CD4-positive, alpha-beta T cell treated with Interleukin-17A for 4 hours (primary cell): ENCODE results near the gene ZNF75A.

Experiments used
- DNase-seq: peaks from one replicate; pipeline ENCODE4 v3.0.0-alpha.2; 2020; ENCODE audit warnings: mixed read lengths

The ZNF75A gene

GRCh38 chr16:3289998-3290673 lies 15.2 kb upstream of the ZNF75A start:
- DNase-seq, result no peak

- DNase-seq, result no peak
Observed at GRCh38 chr16:3292604-3293003, 12.7 kb upstream of the ZNF75A start.

DNA sequence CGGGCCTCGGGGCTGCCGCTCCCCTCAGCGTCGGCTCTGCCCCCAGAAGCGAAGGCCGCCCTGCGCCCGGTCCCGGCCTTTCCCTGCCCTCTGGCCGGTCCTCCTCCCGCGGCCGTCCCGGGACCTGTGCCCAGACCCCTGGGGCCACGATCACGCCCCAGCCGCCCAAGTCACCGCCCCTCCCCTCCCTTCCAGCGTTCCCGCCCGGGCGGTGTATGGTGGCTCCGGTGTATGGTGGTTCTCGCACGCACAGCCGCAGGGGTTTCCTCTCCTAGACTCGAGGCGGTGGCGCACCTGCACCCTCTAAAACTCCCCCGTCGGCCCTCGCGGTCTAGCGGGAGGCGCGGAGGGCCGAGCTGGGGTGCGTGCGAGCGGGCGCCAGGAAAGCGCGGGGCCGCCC lies 10.1 kb upstream of the ZNF75A start:
- DNase-seq, result no peak

- DNase-seq, result no peak
Observed at GRCh38 chr16:3295783-3296182, 9.5 kb upstream of the ZNF75A start.

DNA sequence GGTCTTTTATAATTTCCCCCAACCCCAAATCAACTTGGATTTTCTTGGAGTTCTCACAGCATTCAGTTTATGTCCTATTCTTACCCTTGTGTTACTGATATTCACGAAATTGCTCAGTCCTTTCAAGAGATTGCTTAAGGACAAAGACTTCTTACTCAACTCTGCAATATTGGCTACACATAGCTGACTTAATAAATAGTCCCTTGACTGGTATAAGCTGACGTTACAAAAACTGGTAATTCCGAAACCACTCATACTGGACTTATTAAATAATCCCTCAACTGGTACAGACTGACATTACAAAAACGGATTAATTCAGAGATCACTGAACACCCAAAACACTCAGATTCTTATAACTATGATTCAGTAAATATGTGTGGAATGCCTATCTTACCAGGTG lies 927 bp upstream of the ZNF75A start:
- DNase-seq, result no peak

DNA sequence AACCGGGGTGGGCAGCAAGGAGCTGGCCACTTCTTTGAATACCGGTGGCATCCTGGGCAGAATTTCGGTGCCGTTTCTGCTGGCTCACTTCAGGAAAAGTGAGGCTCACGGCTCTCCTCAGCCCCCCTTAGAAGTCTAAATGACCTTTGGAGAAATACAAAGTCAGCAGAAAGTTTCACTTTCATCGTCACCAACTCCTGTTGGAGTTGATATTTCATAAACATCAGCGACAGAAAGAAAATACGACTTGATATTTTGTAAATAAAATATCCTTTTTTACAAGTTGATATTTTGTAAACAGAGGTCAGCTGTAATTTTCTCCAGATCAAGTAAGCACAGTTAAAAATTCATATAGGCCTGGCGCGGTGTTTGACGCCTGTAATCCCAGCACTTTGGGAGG lies 781 bp downstream of the ZNF75A start:
- no peak for DNase-seq

- DNase-seq, result no peak
Observed at GRCh38 chr16:3311496-3311895, 6.2 kb downstream of the ZNF75A start.

DNA sequence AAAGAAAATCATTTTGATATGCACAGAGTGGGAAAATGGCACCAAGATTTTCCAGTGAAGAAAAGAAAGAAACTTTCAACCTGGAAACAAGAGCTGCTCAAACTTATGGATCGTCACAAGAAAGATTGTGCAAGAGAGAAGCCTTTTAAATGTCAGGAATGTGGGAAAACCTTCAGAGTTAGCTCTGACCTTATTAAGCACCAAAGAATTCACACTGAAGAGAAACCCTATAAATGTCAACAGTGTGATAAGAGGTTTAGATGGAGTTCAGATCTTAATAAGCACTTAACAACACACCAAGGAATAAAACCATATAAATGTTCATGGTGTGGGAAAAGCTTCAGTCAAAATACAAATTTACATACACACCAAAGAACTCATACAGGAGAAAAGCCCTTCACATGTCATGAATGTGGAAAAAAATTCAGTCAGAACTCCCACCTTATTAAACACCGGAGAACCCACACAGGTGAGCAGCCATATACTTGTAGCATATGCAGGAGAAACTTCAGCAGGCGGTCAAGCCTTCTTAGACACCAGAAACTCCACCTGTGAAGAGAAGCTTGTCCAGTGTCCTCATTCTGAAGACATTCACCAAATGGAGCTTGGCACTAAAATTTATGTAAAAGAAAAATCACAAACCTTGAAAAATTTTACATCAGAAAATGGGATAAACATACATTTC lies 12.2 kb downstream of the ZNF75A start:
- no peak for DNase-seq

- no peak for DNase-seq
Observed at GRCh38 chr16:3321816-3322215, 16.5 kb downstream of the ZNF75A start.

GRCh38 chr16:3327514-3327913 lies 22.2 kb downstream of the ZNF75A start:
- DNase-seq, result no peak

GRCh38 chr16:3328104-3328503 lies 22.8 kb downstream of the ZNF75A start:
- no peak for DNase-seq

GRCh38 chr16:3328643-3329042 lies 23.3 kb downstream of the ZNF75A start:
- DNase-seq, result no peak

GRCh38 chr16:3346041-3346440 lies 40.7 kb downstream of the ZNF75A start:
- no peak for DNase-seq

DNA sequence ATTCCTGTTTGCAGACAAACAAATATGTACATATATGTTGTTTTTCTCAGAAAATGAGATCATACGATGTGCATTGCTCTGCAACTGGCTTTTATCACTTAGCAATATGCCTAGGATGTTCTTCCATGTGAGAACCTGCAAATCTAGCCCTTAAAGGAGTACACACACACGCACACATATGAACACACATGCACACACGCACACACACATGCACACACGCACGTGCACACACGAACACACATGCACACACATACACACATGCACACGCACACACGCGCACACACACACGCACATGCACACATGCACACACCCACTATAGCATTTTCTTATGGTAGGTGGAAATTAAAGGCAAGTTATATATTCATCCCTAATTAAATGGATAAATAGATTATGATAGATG lies 42.3 kb downstream of the ZNF75A start:
- no peak for DNase-seq

GRCh38 chr16:3348547-3349167 lies 43.4 kb downstream of the ZNF75A start:
- no peak for DNase-seq

GRCh38 chr16:3349175-3349574 lies 43.9 kb downstream of the ZNF75A start:
- no peak for DNase-seq

DNA sequence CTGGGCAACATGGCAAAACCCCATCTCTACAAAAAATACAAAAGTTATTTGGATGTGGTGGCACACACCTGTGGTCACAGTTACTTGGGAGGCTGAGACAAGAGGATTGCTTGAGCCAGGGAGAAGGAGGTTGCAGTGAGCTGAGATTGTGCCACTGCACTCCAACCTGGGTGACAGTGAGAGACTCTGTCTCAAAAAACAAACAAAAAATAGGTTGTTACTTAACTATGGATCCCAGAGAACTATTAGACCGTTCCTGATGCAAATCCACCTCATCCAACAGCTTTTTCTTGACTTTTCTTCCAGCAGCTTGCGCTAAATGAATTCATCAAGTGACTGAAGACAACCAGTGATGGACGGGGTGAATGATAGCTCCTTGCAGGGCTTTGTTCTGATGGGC lies 50.3 kb downstream of the ZNF75A start, which contains the start of gene OR2C1:
OR2C1 (plus strand) TSS at position 301 of the 400 bp plus-strand sequence; CDS start at position 353, 52 bp downstream.
- no peak for DNase-seq

- DNase-seq, result no peak
Observed at GRCh38 chr16:3356118-3356517, 50.8 kb downstream of the ZNF75A start.

DNA sequence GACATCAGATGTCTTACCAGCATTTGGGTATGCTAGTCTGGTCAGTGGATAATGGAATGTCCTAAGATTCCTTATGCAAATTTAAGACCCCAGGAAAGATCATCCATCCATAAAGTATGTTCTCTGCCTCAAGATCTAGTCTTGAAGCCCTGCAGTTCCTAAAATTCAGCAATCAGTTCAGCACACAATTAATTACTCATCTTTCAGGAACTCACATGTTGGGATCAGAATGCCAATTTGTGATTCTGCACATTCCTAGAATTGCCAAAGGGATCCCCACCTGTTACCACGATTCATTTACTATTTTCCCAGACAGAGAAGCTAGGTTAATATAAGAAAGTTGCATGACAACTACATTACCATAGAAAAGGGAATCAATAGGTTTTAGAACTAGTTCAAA lies 53.6 kb downstream of the ZNF75A start:
- DNase-seq, result no peak

DNA sequence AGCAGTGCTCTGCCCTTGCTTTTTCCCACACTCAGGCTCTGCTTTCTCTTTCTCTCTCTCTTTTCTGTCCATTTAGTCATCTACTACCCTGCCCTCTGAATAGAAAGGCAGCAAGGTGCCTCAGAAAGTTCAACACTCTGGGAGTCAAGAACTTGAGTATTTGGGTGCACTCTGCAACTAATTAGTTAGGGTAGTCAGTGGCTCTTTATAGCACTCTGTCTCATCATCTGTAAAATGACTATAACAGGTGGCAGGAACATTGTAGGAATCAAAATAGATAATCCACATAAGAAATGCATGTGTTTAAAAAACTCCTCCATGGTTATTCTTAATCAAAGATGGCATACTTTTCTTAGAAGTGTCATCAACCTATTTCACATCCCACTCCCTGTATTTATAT lies 57.6 kb downstream of the ZNF75A start:
- no peak for DNase-seq

DNA sequence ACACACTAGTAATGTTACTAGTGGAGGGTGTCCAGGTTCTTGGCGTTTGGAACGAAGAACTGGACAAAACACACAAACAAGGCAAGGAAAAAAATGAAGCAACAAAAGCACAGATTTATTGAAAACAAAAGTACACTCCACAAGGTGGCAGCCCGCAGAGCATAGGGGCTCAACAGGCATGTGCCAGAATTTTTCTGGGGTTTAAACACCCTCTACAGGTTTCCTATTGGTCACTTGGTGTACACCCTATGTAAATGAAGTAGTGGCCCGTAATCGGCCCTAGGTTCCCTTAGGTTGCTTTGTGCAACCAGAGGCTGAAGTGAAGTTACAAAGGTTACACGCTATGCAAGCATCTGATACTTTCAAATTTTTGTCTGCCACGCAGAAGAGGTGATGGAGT lies 58.5 kb downstream of the ZNF75A start:
- no peak for DNase-seq

- DNase-seq, result peak; percentile 84
Observed at GRCh38 chr16:3364774-3365427, 59.6 kb downstream of the ZNF75A start.
